K562 (cell line): ENCODE measurements around the gene ACTN1. TPM values are rescaled to one million over a fixed set of nuclear protein-coding genes. Genes with fewer than 3 reads are reported as not detected.

Experiments
- ATAC-seq: fragments of 200-7000 bp; cut with Tn5 transposase; 3 replicates; pipeline ENCODE4 v1.9.1; 2020; ENCODE audit warnings: moderate library complexity
- BruUV-seq: library from RNA; stranded (reverse); fragments of 400-500 nt; replicated peaks from 2 replicates; lab custom pipeline; 2021; lab: Mats Ljungman, UMichigan
- CTCF ChIA-PET: fragments of 300-600 bp; formaldehyde crosslinking; extraction: SDS; loops from one replicate; lab custom pipeline; 2021; ENCODE audit warnings: low intra/inter-chr PET ratio; lab: Yijun Ruan, JAX
- POLR2A ChIA-PET: fragments of 300-600, 350-650 bp; sonication (Branson Sonifier 250); formaldehyde crosslinking; extraction: SDS; loops from one replicate; lab custom pipeline; 2021; ENCODE audit warnings: antibody characterized with exemption, inconsistent platforms; lab: Yijun Ruan, JAX
- DNase-seq, 4 experiments: peaks; one replicate each; pipeline versions ENCODE4 v3.0.0 to v3.0.0-alpha.2; 2011 to 2018; ENCODE audit warnings: low spot score in 3 of 4, mixed read lengths in 3 of 4; ENCODE audit errors: extremely low read depth in 1 of 4
- FAIRE-seq: peaks from 2 replicates; lab custom pipeline; 2011; peaks lifted over from hg19 to GRCh38; lab: Jason Lieb, UNC
- H2AFZ ChIP-seq: 2 replicates; pipeline ENCODE4 v1.6.0; 2011; ENCODE audit warnings: low read depth, low read length, control low read depth, inconsistent platforms
- H3K27ac ChIP-seq: fragments of 200-600 bp; 3 replicates; pipeline ENCODE4 v1.8.0; 2011; ENCODE audit warnings: low read depth, mild to moderate bottlenecking, control low read depth, inconsistent platforms, low read length, moderate library complexity, mixed read lengths; ENCODE audit errors: extremely low read depth
- H3K27me3 ChIP-seq, 2 experiments: fragments of 300-600 bp in 1 of 2; 2 replicates in 1 of 2; 3 replicates in 1 of 2; pipeline versions ENCODE4 v1.6.0 to v1.8.0; 2011; ENCODE audit warnings: inconsistent platforms in 2 of 2, low read length in 2 of 2, mild to moderate bottlenecking in 1 of 2, mixed read lengths in 1 of 2, moderate library complexity in 1 of 2; ENCODE audit not compliant: control insufficient read depth in 2 of 2, insufficient read depth in 2 of 2
- H3K36me3 ChIP-seq: fragments of 300-600 bp; 3 replicates; pipeline ENCODE4 v1.8.0; 2011; ENCODE audit warnings: mild to moderate bottlenecking, low read length, inconsistent platforms; ENCODE audit not compliant: control insufficient read depth, insufficient read depth
- H3K4me1 ChIP-seq, 2 experiments: fragments of 200-600 bp in 1 of 2; replicated peaks in 1 of 2; 2 replicates in 1 of 2; 3 replicates in 1 of 2; pipeline versions ENCODE4 v1.5.1 to v1.8.0; 2011; ENCODE audit warnings: inconsistent platforms in 2 of 2, low read length in 2 of 2, mild to moderate bottlenecking in 1 of 2, mixed read lengths in 1 of 2, moderate library complexity in 1 of 2; ENCODE audit not compliant: control insufficient read depth in 2 of 2, insufficient read depth in 2 of 2
- H3K4me2 ChIP-seq: 2 replicates; pipeline ENCODE4 v1.6.1; 2011; ENCODE audit warnings: low read length, control low read depth, inconsistent platforms, mixed read lengths; ENCODE audit not compliant: insufficient read depth
- H3K4me3 ChIP-seq: fragments of 200-600 bp; sonication (generic), shearing (Covaris generic); 2 replicates; pipeline ENCODE4 v1.5.1; 2016; ENCODE audit warnings: control low read depth, inconsistent platforms
- H3K79me2 ChIP-seq: fragments of 200-600 bp; 3 replicates; pipeline ENCODE4 v1.8.0; 2011; ENCODE audit warnings: low read length, inconsistent platforms; ENCODE audit not compliant: control insufficient read depth, insufficient read depth
- H3K9ac ChIP-seq, 2 experiments: 2 replicates each; pipeline versions ENCODE4 v1.6.0 to v1.6.1; 2011; ENCODE audit warnings: low read depth in 2 of 2, low read length in 2 of 2, control low read depth in 1 of 2, inconsistent platforms in 1 of 2, mild to moderate bottlenecking in 1 of 2, mixed read lengths in 1 of 2; ENCODE audit not compliant: insufficient read depth in 1 of 2
- H3K9me1 ChIP-seq: one replicate; pipeline ENCODE4 v1.6.0; 2011; ENCODE audit warnings: inconsistent platforms, mild to moderate bottlenecking, low read length, moderate library complexity; ENCODE audit not compliant: control insufficient read depth, insufficient read depth
- H3K9me3 ChIP-seq: replicated peaks from 2 replicates; pipeline ENCODE4 v1.5.1; 2011; ENCODE audit warnings: low read depth, low read length, inconsistent platforms; ENCODE audit not compliant: control insufficient read depth, insufficient read depth
- H4K20me1 ChIP-seq: replicated peaks from 2 replicates; pipeline ENCODE4 v1.6.1; 2011; ENCODE audit warnings: low read length, inconsistent platforms, mixed read lengths; ENCODE audit not compliant: control insufficient read depth, insufficient read depth
- ESRRA ChIP-seq: fragments of 450-650 bp; IDR thresholded peaks from 2 replicates; pipeline ENCODE4 v1.6.1; 2014; ENCODE audit warnings: low read depth, mild to moderate bottlenecking, moderate library complexity, borderline replicate concordance
- FOXM1 ChIP-seq, 2 experiments: fragments of 450-650 bp in 1 of 2; sonication (generic) in 1 of 2; formaldehyde crosslinking in 1 of 2; IDR thresholded peaks; 2 replicates each; pipeline versions ENCODE4 v1.6.1 to v1.9.0; 2017 to 2022; ENCODE audit warnings: low read depth in 2 of 2, mild to moderate bottlenecking in 2 of 2, missing genetic modification reagents in 1 of 2, moderate library complexity in 1 of 2
- ILK ChIP-seq: fragments of 450-650 bp; IDR thresholded peaks from 2 replicates; pipeline ENCODE4 v1.6.1; 2016; ENCODE audit warnings: missing genetic modification characterization, low read depth, mild to moderate bottlenecking, missing compliant biosample characterization, moderate library complexity, borderline replicate concordance
- SP1 ChIP-seq: sonication (generic); formaldehyde crosslinking; IDR thresholded peaks from 2 replicates; pipeline ENCODE4 v1.8.1; 2022; ENCODE audit warnings: mild to moderate bottlenecking, missing genetic modification reagents
- SRF ChIP-seq, 2 experiments: fragments of 250-450, 450-650 bp in 1 of 2; sonication (Bioruptor Pico) in 1 of 2; sonication (generic) in 1 of 2; formaldehyde crosslinking; IDR thresholded peaks; 2 replicates each; pipeline versions ENCODE4 v1.5.0 to v1.5.1; 2020 to 2022; ENCODE audit warnings: mild to moderate bottlenecking in 1 of 2, missing genetic modification reagents in 1 of 2
- TCF3 ChIP-seq: sonication (generic); formaldehyde crosslinking; IDR thresholded peaks from 2 replicates; pipeline ENCODE4 v1.4.0; 2020; ENCODE audit warnings: mild to moderate bottlenecking, missing genetic modification reagents
- ZNF354B ChIP-seq: fragments of 250-450 bp; sonication (Bioruptor Pico); IDR thresholded peaks from 2 replicates; pipeline ENCODE4 v1.4.0; 2020
- WGBS: fragments of 100-300 bp; shearing (Covaris generic); methylation state at CpG from one replicate; pipeline ENCODE4 v1.1.6; 2016; ENCODE audit warnings: low coverage, mixed read lengths; ENCODE audit not compliant: insufficient coverage; ENCODE audit errors: missing lambda C conversion rate; 5-methylcytosine and 5-hydroxymethylcytosine counted together
- in situ Hi-C: fragments of 300-500 bp; cut with MboI; formaldehyde crosslinking; loops from 4 replicates; pipeline ENCODE4 v1.15.0; 2018; ENCODE audit warnings: inconsistent platforms, mixed read lengths
- intact Hi-C: fragments of 100-400 bp; cut with micrococcal nuclease; formaldehyde crosslinking; loops from 2 replicates; pipeline ENCODE4 v1.14.2; 2022
- polyA plus RNA-seq, 8 experiments: library from polyadenylated mRNA; depleted of rRNA in 4 of 8; stranded (reverse) in 5 of 8; unstranded in 3 of 8; fragments of >200 nt; fragmentation: Nextera tagmentation in 2 of 8; fragmentation: Illumina TruSeq in 1 of 8; extraction: Ambion mirVana in 2 of 8; extraction: Trizol in 1 of 8; gene quantifications; 2 replicates each; pipeline versions ENCODE4 v1.2.1 to v1.2.3, GENCODE V29; 2011 to 2014; ENCODE audit warnings: inconsistent platforms in 1 of 8, missing spikeins in 1 of 8
- total RNA-seq, 7 experiments: library from RNA; depleted of rRNA in 6 of 7; stranded (reverse); fragments of >200 nt in 6 of 7; fragmentation: Illumina TruSeq in 2 of 7; extraction: Trizol in 2 of 7; gene quantifications; 2 replicates each; pipeline versions ENCODE4 v1.2.1 to v1.2.3, GENCODE V29; 2011 to 2021; ENCODE audit warnings: low replicate concordance in 1 of 7
- TF ChIP-seq, protein P1 (sequence below): fragments of 450-650 bp; formaldehyde crosslinking; IDR thresholded peaks from 2 replicates; pipeline ENCODE4 v1.4.0; 2020; ENCODE audit warnings: mild to moderate bottlenecking, moderate library complexity

The ACTN1 gene
- total and polyA plus RNA-seq, 9 of the 15 experiments (the other 6 are each of a cell fraction or from before 2014, with no cell fraction given), result 2.2 to 67.7 (median 34.5) TPM

DNA sequence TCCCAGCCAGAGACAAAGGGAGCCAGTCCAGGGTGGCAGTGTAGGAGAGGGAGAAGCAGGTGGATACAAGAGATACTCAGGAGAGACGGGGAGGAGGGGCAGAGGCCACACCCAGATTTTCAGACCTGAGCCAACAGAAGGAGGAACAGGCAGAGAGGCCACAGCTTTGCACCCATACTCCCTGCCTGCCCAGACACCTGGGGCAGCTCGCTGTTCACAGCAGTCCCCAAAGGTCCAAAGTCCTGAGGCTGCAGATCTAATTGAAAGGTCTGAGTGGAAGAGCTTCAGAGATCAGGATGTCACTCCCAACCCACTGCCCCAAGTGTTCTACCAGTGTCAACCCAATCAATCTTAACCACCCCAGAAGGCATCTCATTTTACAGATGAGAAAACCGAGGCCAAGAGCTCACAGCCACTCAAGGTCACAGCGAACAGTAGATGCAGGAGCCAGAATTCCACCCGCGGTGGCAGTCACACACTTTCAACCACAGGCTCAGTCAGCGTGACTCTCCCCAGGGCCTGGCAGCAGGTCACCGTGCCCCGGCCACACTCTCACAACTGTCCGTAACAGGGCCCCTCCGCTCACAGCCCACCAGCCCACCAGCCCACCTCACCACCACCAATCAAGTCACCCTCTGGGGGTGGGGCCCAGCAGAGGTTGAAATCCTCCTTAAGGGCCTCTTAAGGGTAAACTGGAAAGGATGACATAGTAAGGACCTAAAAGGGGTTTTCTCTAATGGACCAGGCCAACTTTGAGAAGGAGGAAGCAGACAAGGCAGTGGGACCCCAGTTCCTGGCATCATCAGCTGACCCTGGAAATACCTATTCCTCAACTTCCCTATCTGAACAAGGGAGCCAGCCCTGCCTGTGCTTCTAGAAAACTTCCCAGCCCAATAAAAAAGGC, 33.3 kb downstream of the ACTN1 start:
- intact Hi-C loops (no loop called here), in situ Hi-C loops (no loop called here)
- H3K4me3 ChIP-seq, result no peak overlapping the region
- TF ChIP-seq TCF3 (0 out of 2 replicates have a peak, but pooled peaks have one; percentile 19), SP1 (CRISPR knock-in tag) (no peak), FOXM1 (IDR thresholded peaks at IDR 0.05; ENCODE audit: low read depth) (no peak), FOXM1 (CRISPR knock-in tag; IDR thresholded peaks at IDR 0.05; ENCODE audit: low read depth) (no peak), ESRRA (peak; percentile 65), ZNF354B (CRISPR knock-in tag) (no peak), ILK (tag) (no peak), SRF (CRISPR knock-in tag; IDR thresholded peaks at IDR 0.05) (peak in 1 of 2 experiments; percentile 81; a peak in 1 of 4 replicates)
- TF ChIP-seq, protein P1, sequence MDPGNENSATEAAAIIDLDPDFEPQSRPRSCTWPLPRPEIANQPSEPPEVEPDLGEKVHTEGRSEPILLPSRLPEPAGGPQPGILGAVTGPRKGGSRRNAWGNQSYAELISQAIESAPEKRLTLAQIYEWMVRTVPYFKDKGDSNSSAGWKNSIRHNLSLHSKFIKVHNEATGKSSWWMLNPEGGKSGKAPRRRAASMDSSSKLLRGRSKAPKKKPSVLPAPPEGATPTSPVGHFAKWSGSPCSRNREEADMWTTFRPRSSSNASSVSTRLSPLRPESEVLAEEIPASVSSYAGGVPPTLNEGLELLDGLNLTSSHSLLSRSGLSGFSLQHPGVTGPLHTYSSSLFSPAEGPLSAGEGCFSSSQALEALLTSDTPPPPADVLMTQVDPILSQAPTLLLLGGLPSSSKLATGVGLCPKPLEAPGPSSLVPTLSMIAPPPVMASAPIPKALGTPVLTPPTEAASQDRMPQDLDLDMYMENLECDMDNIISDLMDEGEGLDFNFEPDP (CRISPR knock-in tag), result no peak
- no peak overlapping the region for H2AFZ ChIP-seq
- ChIA-PET POLR2A (interaction anchor here (0.7 kb wide), 1 partner anchor 104 kb away, joined by 4 read pairs; no protein-coding TSS in a partner anchor), CTCF (no interaction called here)
- no TSS peak for BruUV-seq
- peak overlapping the region in 1 of 2 experiments; percentile 35; a peak in 1 of 4 replicates for H3K9ac ChIP-seq
- peaks cover 27% of the 10 kb centered on the region for H4K20me1 ChIP-seq
- H3K36me3 ChIP-seq, result no peaks in the 10 kb centered on the region
- H3K27ac ChIP-seq, result no peak overlapping the region
- peaks cover 6 to 18% of the 10 kb centered on the region in 2 experiments; a peak in 4 of 5 replicates for H3K4me1 ChIP-seq
- H3K27me3 ChIP-seq, result no peaks in the 10 kb centered on the region
- 45% methylated on average over 11 of the region's 11 CpGs for WGBS
- ATAC-seq, result peak; percentile 73
- H3K9me1 ChIP-seq, result no peaks in the 10 kb centered on the region
- no peak for FAIRE-seq
- peak in 3 of 4 experiments; percentile 36 to 53 (median 42) for DNase-seq
- peaks cover 9% of the 10 kb centered on the region; the same call in 2 of the 3 replicates for H3K79me2 ChIP-seq
- no peak overlapping the region; the same call in 1 of the 2 replicates for H3K4me2 ChIP-seq
- H3K9me3 ChIP-seq, result no peaks in the 10 kb centered on the region
